Lung (tissue), 12 donors: ENCODE data around the gene CAMKK2. TPM values are rescaled to one million over a fixed set of nuclear protein-coding genes. Genes with fewer than 3 reads are reported as not detected.

Experiments
- ATAC-seq: fragments of 200-7000 bp; cut with Tn5 transposase; one replicate; pipeline ENCODE4 v1.9.1; 2020; ENCODE audit warnings: moderate number of reproducible peaks; ENCODE audit not compliant: insufficient read depth, low FRiP score
- DNase-seq, 3 donors: peaks; one replicate each; pipeline ENCODE4 v3.0.0-alpha.2; 2013 to 2017
- H3K27ac ChIP-seq, 2 donors: one replicate each; pipeline ENCODE4 v1.5.1; 2013; ENCODE audit warnings: mild to moderate bottlenecking in 2 of 2, moderate library complexity in 2 of 2, control low read depth in 1 of 2, inconsistent platforms in 1 of 2, low read depth in 1 of 2, low read length in 1 of 2
- H3K27me3 ChIP-seq, 3 donors: one replicate each; pipeline ENCODE4 v1.5.1; 2013; ENCODE audit warnings: low read length in 2 of 3; ENCODE audit not compliant: control insufficient read depth in 3 of 3, insufficient read depth in 3 of 3
- H3K36me3 ChIP-seq, 4 donors: one replicate each; pipeline ENCODE4 v1.5.1; 2013; ENCODE audit warnings: low read length in 4 of 4, mild to moderate bottlenecking in 1 of 4, moderate library complexity in 1 of 4; ENCODE audit not compliant: control insufficient read depth in 4 of 4, insufficient read depth in 4 of 4
- H3K4me1 ChIP-seq, 5 donors: one replicate each; pipeline ENCODE4 v1.5.1; 2013; ENCODE audit warnings: low read length in 5 of 5, mild to moderate bottlenecking in 2 of 5, moderate library complexity in 1 of 5; ENCODE audit not compliant: control insufficient read depth in 5 of 5, insufficient read depth in 5 of 5
- H3K4me3 ChIP-seq: one replicate; pipeline ENCODE4 v1.5.1; 2013; ENCODE audit warnings: mild to moderate bottlenecking, control low read depth, moderate library complexity
- H3K9ac ChIP-seq, 2 donors: one replicate each; pipeline ENCODE4 v1.5.1; 2013; ENCODE audit warnings: low read length in 2 of 2, control low read depth in 1 of 2; ENCODE audit not compliant: insufficient read depth in 1 of 2
- H3K9me3 ChIP-seq, 4 donors: one replicate each; pipeline ENCODE4 v1.5.1; 2013; ENCODE audit warnings: low read length in 3 of 4, mild to moderate bottlenecking in 1 of 4, moderate library complexity in 1 of 4; ENCODE audit not compliant: control insufficient read depth in 4 of 4, insufficient read depth in 3 of 4
- CTCF ChIP-seq: IDR thresholded peaks from 2 replicates; pipeline ENCODE4 v1.5.1; 2012; ENCODE audit warnings: mild to moderate bottlenecking; ENCODE audit errors: control extremely low read depth, extremely low read depth
- WGBS, 2 donors: extraction: QIAGEN DNeasy Blood & Tissue Kit; methylation state at CpG; one replicate each; pipeline ENCODE4 v1.1.7; 2013; 5-methylcytosine and 5-hydroxymethylcytosine counted together
- polyA plus RNA-seq, 2 donors: library from polyadenylated mRNA; stranded (reverse); fragments of 200-250 nt; gene quantifications; one replicate each; pipeline ENCODE4 v1.2.1, GENCODE V29; 2013
- total RNA-seq, 2 donors: library from RNA; depleted of rRNA in 1 of 2; stranded (reverse); fragments of >200 nt in 1 of 2; gene quantifications; one replicate each; pipeline ENCODE4 v1.2.1, GENCODE V29; 2014 to 2021
- donor health status: control.
- donor health status: control.
- donor health status: Bipolar disorder and iron deficiency.
- donor health status: healthy.
- donor health status: DM: yes; HTN: yes; CAD: no.

The CAMKK2 gene
- total and polyA plus RNA-seq, 4 donors: 12.0 to 46.3 (median 36.0) TPM

- ATAC-seq (no peak), DNase-seq (no peak)
- H3K27ac ChIP-seq: no peak overlapping the region
- 89 to 90% methylated on average over 10 of the region's 10 CpGs for WGBS, 2 donors
- no peak overlapping the region for H3K9ac ChIP-seq
- H3K27me3 ChIP-seq: no peaks in the 10 kb centered on the region
- H3K4me1 ChIP-seq: no peaks in the 10 kb centered on the region
- no peak overlapping the region for H3K4me3 ChIP-seq
- H3K36me3 ChIP-seq: peaks cover 12 to 49% (median 22%) of the 10 kb centered on the region in 4 donors
- H3K9me3 ChIP-seq: no peaks in the 10 kb centered on the region
- TF ChIP-seq CTCF: no peak
These were observed 31.5 kb downstream of the CAMKK2 start for GRCh38 chr12:121264951-121265515.

GRCh38 chr12:121264135-121264534 is 32.4 kb downstream of the CAMKK2 start:
- no peak for ATAC-seq

GRCh38 chr12:121263206-121263935 is 33.1 kb downstream of the CAMKK2 start:
- Histone ChIP-seq H3K36me3 (peaks cover 7 to 43% (median 20%) of the 10 kb centered on the region in 4 donors), H3K9ac (no peak overlapping the region), H3K27ac (no peak overlapping the region), H3K9me3 (no peaks in the 10 kb centered on the region), H3K27me3 (no peaks in the 10 kb centered on the region), H3K4me1 (no peaks in the 10 kb centered on the region), H3K4me3 (no peak overlapping the region)
- DNase-seq (no peak), ATAC-seq (no peak)
- no peak for TF ChIP-seq CTCF
- 95% methylated on average over 10 of the region's 10 CpGs for WGBS, 2 donors

More at GRCh38 chr12:121264135-121264534, 32.4 kb downstream of the CAMKK2 start:
- TF ChIP-seq CTCF: no peak
- no peak for DNase-seq
- H3K9ac ChIP-seq: no peak overlapping the region
- no peaks in the 10 kb centered on the region for H3K9me3 ChIP-seq
- WGBS, 2 donors: 90 to 94% methylated on average over 8 of the region's 8 CpGs
- H3K27ac ChIP-seq: no peak overlapping the region
- H3K4me3 ChIP-seq: no peak overlapping the region
- peaks cover 11 to 48% (median 22%) of the 10 kb centered on the region in 4 donors for H3K36me3 ChIP-seq
- no peaks in the 10 kb centered on the region for H3K27me3 ChIP-seq
- H3K4me1 ChIP-seq: no peaks in the 10 kb centered on the region
